IMR-90 (cell line): ENCODE measurements around the gene SUGCT.

Source experiments
- BHLHE40 ChIP-seq: fragments of 150-350 bp; IDR thresholded peaks from 2 replicates; pipeline ENCODE4 v1.6.1; 2016; ENCODE audit warnings: mild to moderate bottlenecking, low read depth, low read length
- CEBPB ChIP-seq: IDR thresholded peaks from 2 replicates; pipeline ENCODE4 v1.6.1; 2012; ENCODE audit warnings: low read depth, low read length, improper control_type of control experiment
- CHD1 ChIP-seq: IDR thresholded peaks from 2 replicates; pipeline ENCODE4 v1.6.1; 2012; ENCODE audit warnings: low read depth, low read length, improper control_type of control experiment
- CTCF ChIP-seq: conservative IDR thresholded peaks from 2 replicates; pipeline ENCODE4 v1.5.1; 2012; ENCODE audit warnings: mild to moderate bottlenecking, low read depth, low read length, improper control_type of control experiment
- MAFK ChIP-seq: IDR thresholded peaks from 2 replicates; pipeline ENCODE4 v1.6.1; 2012; ENCODE audit warnings: low read depth, low read length, improper control_type of control experiment
- MXI1 ChIP-seq: IDR thresholded peaks from 2 replicates; pipeline ENCODE4 v1.6.1; 2012; ENCODE audit warnings: low read depth, mild to moderate bottlenecking, low read length, moderate library complexity, borderline replicate concordance
- NFE2L2 ChIP-seq: fragments of 150-350 bp; IDR thresholded peaks from 2 replicates; pipeline ENCODE4 v1.6.1; 2016; ENCODE audit warnings: low read depth, mild to moderate bottlenecking, low read length
- POLR2A ChIP-seq: IDR thresholded peaks from 2 replicates; pipeline ENCODE4 v1.6.1; 2012; ENCODE audit warnings: mild to moderate bottlenecking, low read depth, low read length
- RAD21 ChIP-seq: IDR thresholded peaks from 2 replicates; pipeline ENCODE4 v1.6.1; 2012; ENCODE audit warnings: low read length, improper control_type of control experiment
- RFX5 ChIP-seq: IDR thresholded peaks from 2 replicates; pipeline ENCODE4 v1.8.0; 2012; ENCODE audit warnings: low read depth, mild to moderate bottlenecking, low read length, moderate library complexity
- SMC3 ChIP-seq: fragments of 150-350 bp; IDR thresholded peaks from 2 replicates; pipeline ENCODE4 v1.6.1; 2016; ENCODE audit warnings: low read depth, mild to moderate bottlenecking, antibody characterized with exemption, low read length, moderate library complexity
- TF ChIP-seq, protein P1 (sequence below): fragments of 150-350 bp; IDR thresholded peaks from 2 replicates; pipeline ENCODE4 v1.6.1; 2017; ENCODE audit warnings: mild to moderate bottlenecking, antibody characterized with exemption, low read length, low read depth

- no peak for TF ChIP-seq POLR2A
- no peak for TF ChIP-seq CTCF
- no peak for TF ChIP-seq CHD1
- TF ChIP-seq SMC3: no peak
- TF ChIP-seq MAFK: no peak
- TF ChIP-seq NFE2L2: no peak
- no peak for TF ChIP-seq MXI1
- TF ChIP-seq RAD21: no peak
- no peak for TF ChIP-seq RFX5
- no peak for TF ChIP-seq CEBPB
- no peak for TF ChIP-seq BHLHE40
- TF ChIP-seq, protein P1, sequence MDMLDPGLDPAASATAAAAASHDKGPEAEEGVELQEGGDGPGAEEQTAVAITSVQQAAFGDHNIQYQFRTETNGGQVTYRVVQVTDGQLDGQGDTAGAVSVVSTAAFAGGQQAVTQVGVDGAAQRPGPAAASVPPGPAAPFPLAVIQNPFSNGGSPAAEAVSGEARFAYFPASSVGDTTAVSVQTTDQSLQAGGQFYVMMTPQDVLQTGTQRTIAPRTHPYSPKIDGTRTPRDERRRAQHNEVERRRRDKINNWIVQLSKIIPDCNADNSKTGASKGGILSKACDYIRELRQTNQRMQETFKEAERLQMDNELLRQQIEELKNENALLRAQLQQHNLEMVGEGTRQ: no peak
These were observed 713.1 kb downstream of the SUGCT start for GRCh38 chr7:40847921-40848320.
